B cell (primary cell): ENCODE measurements around the gene ZFYVE27. TPM values are rescaled to one million over a fixed set of nuclear protein-coding genes. Genes with fewer than 3 reads are reported as not detected.

Experiments used
- ATAC-seq: fragments of 200-7000 bp; cut with Tn5 transposase; one replicate; pipeline ENCODE4 v1.10.0; 2021; ENCODE audit warnings: low read depth, mild to moderate bottlenecking, moderate number of reproducible peaks, moderate library complexity
- CTCF ChIA-PET: fragments of 350-600 bp; sonication (Branson Sonifier 250); formaldehyde crosslinking; loops from one replicate; lab custom pipeline; 2021; ENCODE audit warnings: antibody characterized with exemption, inconsistent platforms; lab: Charles Lee
- POLR2A ChIA-PET: fragments of 350-600 bp; sonication (Branson Sonifier 250); formaldehyde crosslinking; loops from one replicate; lab custom pipeline; 2021; ENCODE audit warnings: antibody characterized with exemption; lab: Charles Lee
- DNase-seq: peaks from one replicate; pipeline ENCODE4 v3.0.0; 2013
- H2AFZ ChIP-seq: 2 replicates; pipeline ENCODE4 v1.6.1; 2012; ENCODE audit warnings: mild to moderate bottlenecking, low read depth, low read length; ENCODE audit not compliant: insufficient read depth, poor library complexity, severe bottlenecking
- H3K27ac ChIP-seq, 2 donors: 1 replicate in 1 of 2; 2 replicates in 1 of 2; pipeline ENCODE4 v1.5.1; 2012 to 2013; ENCODE audit warnings: low read length in 2 of 2, mild to moderate bottlenecking in 2 of 2, moderate library complexity in 1 of 2
- H3K27me3 ChIP-seq, 4 experiments: fragments of 200-600 bp in 1 of 4; sonication (generic) in 1 of 4; replicated peaks in 1 of 4; 1 replicate in 2 of 4; 2 replicates in 2 of 4; pipeline versions ENCODE4 v1.6.1 to v1.7.0; 2013 to 2016; ENCODE audit warnings: low read length in 3 of 4, mild to moderate bottlenecking in 2 of 4, mixed read lengths in 1 of 4, moderate library complexity in 1 of 4; ENCODE audit not compliant: insufficient read depth in 4 of 4, control insufficient read depth in 3 of 4; ENCODE audit errors: control extremely low read depth in 1 of 4
- H3K36me3 ChIP-seq, 2 experiments: replicated peaks in 1 of 2; 1 replicate in 1 of 2; 2 replicates in 1 of 2; pipeline versions ENCODE4 v1.6.1 to v1.7.1; 2013; ENCODE audit warnings: low read length in 1 of 2; ENCODE audit not compliant: insufficient read depth in 2 of 2, control insufficient read depth in 1 of 2; ENCODE audit errors: control extremely low read depth in 1 of 2, extremely low read depth in 1 of 2
- H3K4me1 ChIP-seq, 2 donors: fragments of 200-600 bp in 1 of 2; sonication (generic) in 1 of 2; 1 replicate in 1 of 2; 2 replicates in 1 of 2; pipeline versions ENCODE4 v1.5.1 to v1.6.1; 2013 to 2017; ENCODE audit warnings: low read length in 2 of 2; ENCODE audit not compliant: control insufficient read depth in 2 of 2, insufficient read depth in 2 of 2
- H3K4me2 ChIP-seq: replicated peaks from 2 replicates; pipeline ENCODE3; 2012; ENCODE audit warnings: mild to moderate bottlenecking, low read depth, low read length; ENCODE audit not compliant: poor library complexity, severe bottlenecking
- H3K4me3 ChIP-seq, 5 experiments: fragments of 200-600 bp in 1 of 5; sonication (generic) in 1 of 5; 1 replicate in 3 of 5; 2 replicates in 2 of 5; pipeline versions ENCODE4 v1.5.1 to v1.7.0; 2011 to 2016; ENCODE audit warnings: low read length in 4 of 5, mild to moderate bottlenecking in 4 of 5, low read depth in 2 of 5, control low read depth in 1 of 5, moderate library complexity in 1 of 5; ENCODE audit not compliant: insufficient read depth in 1 of 5; ENCODE audit errors: control extremely low read depth in 1 of 5, extremely low read depth in 1 of 5
- H3K79me2 ChIP-seq: fragments of 200-600 bp; sonication (generic); one replicate; pipeline ENCODE4 v1.6.0; 2016; ENCODE audit warnings: low read length; ENCODE audit not compliant: control insufficient read depth, insufficient read depth
- H3K9ac ChIP-seq: fragments of 200-600 bp; sonication (generic); 2 replicates; pipeline ENCODE4 v1.6.1; 2017; ENCODE audit warnings: mild to moderate bottlenecking, low read length, moderate library complexity
- H3K9me3 ChIP-seq, 3 donors: one replicate each; pipeline versions ENCODE4 v1.6.1 to v1.7.1; 2013; ENCODE audit warnings: low read length in 2 of 3; ENCODE audit not compliant: control insufficient read depth in 2 of 3, insufficient read depth in 1 of 3; ENCODE audit errors: control extremely low read depth in 1 of 3
- H4K20me1 ChIP-seq: 2 replicates; pipeline ENCODE4 v1.6.0; 2012; ENCODE audit warnings: mild to moderate bottlenecking, low read length; ENCODE audit not compliant: insufficient read depth, control insufficient read depth, poor library complexity, severe bottlenecking
- H3K27ac Mint-ChIP-seq: one replicate; pipeline ENCODE4 v1.8.0; 2021; ENCODE audit warnings: mixed read lengths
- H3K27me3 Mint-ChIP-seq: one replicate; pipeline ENCODE4 v1.8.0; 2021; ENCODE audit warnings: mixed read lengths
- H3K4me1 Mint-ChIP-seq: one replicate; pipeline ENCODE4 v1.8.0; 2021; ENCODE audit warnings: mixed read lengths
- H3K4me3 Mint-ChIP-seq: one replicate; pipeline ENCODE4 v1.8.0; 2021; ENCODE audit warnings: mixed read lengths
- H3K9me3 Mint-ChIP-seq: one replicate; pipeline ENCODE4 v1.8.0; 2022; ENCODE audit warnings: mixed read lengths; ENCODE audit not compliant: insufficient read depth
- EZH2 ChIP-seq: IDR thresholded peaks from 2 replicates; pipeline ENCODE4 v1.6.1; 2012; ENCODE audit warnings: borderline replicate concordance, low read depth, mild to moderate bottlenecking, moderate library complexity, low read length; ENCODE audit not compliant: insufficient read depth, poor library complexity, severe bottlenecking
- WGBS: methylation state at CpG from one replicate; pipeline ENCODE4 v1.1.5; 2013; ENCODE audit warnings: missing lambda C conversion rate; ENCODE audit not compliant: insufficient coverage; 5-methylcytosine and 5-hydroxymethylcytosine counted together
- intact Hi-C: fragments of 100-400 bp; cut with micrococcal nuclease; formaldehyde crosslinking; loops from one replicate; pipeline ENCODE4 v1.10.0; 2022
- polyA plus RNA-seq: library from polyadenylated mRNA; depleted of rRNA; stranded (reverse); fragments of >200 nt; gene quantifications from 2 replicates; pipeline ENCODE4 v1.2.3, GENCODE V29; 2012
- total RNA-seq, 2 donors: library from RNA; stranded (reverse); fragments of 120-200 nt in 1 of 2; gene quantifications; 1 replicate in 1 of 2; 2 replicates in 1 of 2; pipeline versions ENCODE4 v1.2.3 to v1.2.4, GENCODE V29; 2013 to 2022
- TF ChIP-seq, protein P1 (sequence below): fragments of 200-600 bp; IDR thresholded peaks from one replicate; pipeline ENCODE4 v1.8.0; 2022; ENCODE audit warnings: antibody characterized with exemption, mild to moderate bottlenecking

Gene ZFYVE27
- total and polyA plus RNA-seq, 2 donors (not counting 1 experiment from before 2014, with no cell fraction given) = 50.4 to 79.7 TPM

- CTCF ChIA-PET = interaction anchor here (0.7 kb wide), 1 partner anchor 25 kb away, joined by 6 read pairs; no protein-coding TSS in a partner anchor
Observed at GRCh38 chr10:97805096-97805884, 68.4 kb downstream of the ZFYVE27 start.

GRCh38 chr10:97805949-97806348, 69.0 kb downstream of the ZFYVE27 start:
- Histone ChIP-seq H3K9ac (no peak overlapping the region), H2AFZ (no peak overlapping the region), H3K36me3 (no peaks in the 10 kb centered on the region), H3K4me2 (no peak overlapping the region), H3K9me3 (no peaks in the 10 kb centered on the region), H4K20me1 (no peaks in the 10 kb centered on the region), H3K4me1 (no peaks in the 10 kb centered on the region), H3K27ac (no peak overlapping the region), H3K27me3 (peaks cover 0 to 9% (median 2%) of the 10 kb centered on the region in 4 experiments), H3K79me2 (no peaks in the 10 kb centered on the region), H3K4me3 (no peak overlapping the region)
- Mint-ChIP-seq H3K27ac (no peak overlapping the region), H3K4me1 (no peaks in the 10 kb centered on the region), H3K9me3 (no peaks in the 10 kb centered on the region), H3K27me3 (peaks cover 20% of the 10 kb centered on the region), H3K4me3 (no peak overlapping the region)
- DNase-seq (no peak), ATAC-seq (no peak)
- POLR2A ChIA-PET = no interaction called here
- intact Hi-C loops = no loop called here
- CTCF ChIA-PET = no interaction called here
- TF ChIP-seq, protein P1, sequence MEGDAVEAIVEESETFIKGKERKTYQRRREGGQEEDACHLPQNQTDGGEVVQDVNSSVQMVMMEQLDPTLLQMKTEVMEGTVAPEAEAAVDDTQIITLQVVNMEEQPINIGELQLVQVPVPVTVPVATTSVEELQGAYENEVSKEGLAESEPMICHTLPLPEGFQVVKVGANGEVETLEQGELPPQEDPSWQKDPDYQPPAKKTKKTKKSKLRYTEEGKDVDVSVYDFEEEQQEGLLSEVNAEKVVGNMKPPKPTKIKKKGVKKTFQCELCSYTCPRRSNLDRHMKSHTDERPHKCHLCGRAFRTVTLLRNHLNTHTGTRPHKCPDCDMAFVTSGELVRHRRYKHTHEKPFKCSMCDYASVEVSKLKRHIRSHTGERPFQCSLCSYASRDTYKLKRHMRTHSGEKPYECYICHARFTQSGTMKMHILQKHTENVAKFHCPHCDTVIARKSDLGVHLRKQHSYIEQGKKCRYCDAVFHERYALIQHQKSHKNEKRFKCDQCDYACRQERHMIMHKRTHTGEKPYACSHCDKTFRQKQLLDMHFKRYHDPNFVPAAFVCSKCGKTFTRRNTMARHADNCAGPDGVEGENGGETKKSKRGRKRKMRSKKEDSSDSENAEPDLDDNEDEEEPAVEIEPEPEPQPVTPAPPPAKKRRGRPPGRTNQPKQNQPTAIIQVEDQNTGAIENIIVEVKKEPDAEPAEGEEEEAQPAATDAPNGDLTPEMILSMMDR = no peak
- no peak for TF ChIP-seq EZH2
- WGBS = 91% methylated on average over 6 of the region's 6 CpGs

More at GRCh38 chr10:97805096-97805884, 68.4 kb downstream of the ZFYVE27 start:
- DNase-seq (no peak), ATAC-seq (no peak)
- H4K20me1 ChIP-seq = no peaks in the 10 kb centered on the region
- Mint-ChIP-seq H3K4me3 (no peak overlapping the region), H3K9me3 (no peaks in the 10 kb centered on the region), H3K27ac (no peak overlapping the region), H3K4me1 (no peaks in the 10 kb centered on the region), H3K27me3 (peaks cover 23% of the 10 kb centered on the region)
- no peaks in the 10 kb centered on the region for H3K79me2 ChIP-seq
- H3K9me3 ChIP-seq = no peaks in the 10 kb centered on the region
- H3K4me3 ChIP-seq = no peak overlapping the region
- no peak overlapping the region for H3K4me2 ChIP-seq
- intact Hi-C loops = no loop called here
- no peak overlapping the region for H3K9ac ChIP-seq
- H3K27me3 ChIP-seq = peaks cover 0 to 10% (median 2%) of the 10 kb centered on the region in 4 experiments
- no peak overlapping the region for H2AFZ ChIP-seq
- 83% methylated on average over 7 of the region's 12 CpGs for WGBS
- no peak for TF ChIP-seq EZH2
- TF ChIP-seq, protein P1 = no peak
- H3K36me3 ChIP-seq = no peaks in the 10 kb centered on the region
- POLR2A ChIA-PET = no interaction called here
- H3K4me1 ChIP-seq = no peaks in the 10 kb centered on the region
- no peak overlapping the region for H3K27ac ChIP-seq
